PC-9 (cell line): ENCODE results near the gene CDC42BPB.

Source experiments
- EZH2 ChIP-seq: fragments of 200-600 bp; sonication (generic); IDR thresholded peaks from 2 replicates; pipeline ENCODE4 v1.8.0; 2017; ENCODE audit warnings: antibody characterized with exemption, low read depth
- TF ChIP-seq, protein P1 (sequence below): fragments of 200-600 bp; sonication (generic); conservative IDR thresholded peaks from 2 replicates; pipeline ENCODE4 v1.6.1; 2017; ENCODE audit warnings: mixed run types, antibody characterized with exemption, mild to moderate bottlenecking, moderate library complexity

DNA sequence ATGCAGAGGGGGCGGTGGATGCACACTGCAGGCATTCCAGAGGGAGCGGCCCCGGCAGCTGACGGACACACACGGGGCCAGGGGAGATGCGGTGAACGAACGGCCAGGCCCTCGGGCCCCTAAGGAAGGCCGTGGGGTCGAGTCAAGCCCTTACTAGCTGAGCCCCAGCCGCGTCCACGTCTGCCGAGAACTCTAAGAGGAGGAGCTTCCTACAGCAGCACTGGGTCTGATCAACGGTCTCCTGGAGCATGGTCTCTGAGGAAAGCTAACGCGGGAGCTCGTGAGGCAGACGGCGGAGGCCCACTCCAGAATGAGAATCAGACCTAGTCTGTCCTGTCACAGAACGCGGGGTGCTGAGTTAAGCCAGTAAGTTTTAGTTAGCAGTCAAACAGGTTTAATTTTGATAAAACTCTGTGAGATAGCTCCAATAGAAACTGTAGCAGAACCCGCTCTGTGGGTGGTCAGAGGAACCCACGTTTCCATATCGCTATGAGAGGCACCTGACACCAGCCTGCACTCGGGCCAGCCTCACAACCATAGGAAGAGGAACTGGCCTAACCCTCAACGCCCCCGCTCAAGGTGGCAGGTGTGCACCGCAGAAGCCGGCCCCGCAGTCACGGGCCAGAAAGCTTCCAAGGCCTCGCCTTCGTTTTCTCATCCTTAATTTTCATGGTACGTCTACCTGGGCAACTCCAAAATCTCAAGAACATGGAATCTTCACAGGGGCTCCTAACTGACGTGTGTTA is 55.5 kb downstream of the CDC42BPB start:
- TF ChIP-seq, protein P1, sequence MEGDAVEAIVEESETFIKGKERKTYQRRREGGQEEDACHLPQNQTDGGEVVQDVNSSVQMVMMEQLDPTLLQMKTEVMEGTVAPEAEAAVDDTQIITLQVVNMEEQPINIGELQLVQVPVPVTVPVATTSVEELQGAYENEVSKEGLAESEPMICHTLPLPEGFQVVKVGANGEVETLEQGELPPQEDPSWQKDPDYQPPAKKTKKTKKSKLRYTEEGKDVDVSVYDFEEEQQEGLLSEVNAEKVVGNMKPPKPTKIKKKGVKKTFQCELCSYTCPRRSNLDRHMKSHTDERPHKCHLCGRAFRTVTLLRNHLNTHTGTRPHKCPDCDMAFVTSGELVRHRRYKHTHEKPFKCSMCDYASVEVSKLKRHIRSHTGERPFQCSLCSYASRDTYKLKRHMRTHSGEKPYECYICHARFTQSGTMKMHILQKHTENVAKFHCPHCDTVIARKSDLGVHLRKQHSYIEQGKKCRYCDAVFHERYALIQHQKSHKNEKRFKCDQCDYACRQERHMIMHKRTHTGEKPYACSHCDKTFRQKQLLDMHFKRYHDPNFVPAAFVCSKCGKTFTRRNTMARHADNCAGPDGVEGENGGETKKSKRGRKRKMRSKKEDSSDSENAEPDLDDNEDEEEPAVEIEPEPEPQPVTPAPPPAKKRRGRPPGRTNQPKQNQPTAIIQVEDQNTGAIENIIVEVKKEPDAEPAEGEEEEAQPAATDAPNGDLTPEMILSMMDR: no peak
- no peak for TF ChIP-seq EZH2
